Fibroblast of skin of left biceps (primary cell): ENCODE data around the gene CALM3.
"Not testable (repeated sequence)": the region's sequence is repeated elsewhere in the genome, so short reads cannot be mapped to it uniquely, and the experiment has no call there.

Experiments
- DNase-seq, 2 experiments: peaks; one replicate each; pipeline ENCODE4 v3.0.0-alpha.2; 2013; ENCODE audit warnings: low read depth in 2 of 2

Gene CALM3

GRCh38 chr19:46615966-46616365 lies 14.8 kb downstream of the CALM3 start:
- no peak for DNase-seq

- DNase-seq, result no peak
These were observed 15.6 kb downstream of the CALM3 start for GRCh38 chr19:46616631-46617322.

- no peak for DNase-seq
These were observed 16.5 kb downstream of the CALM3 start for GRCh38 chr19:46617601-46618000.

DNA sequence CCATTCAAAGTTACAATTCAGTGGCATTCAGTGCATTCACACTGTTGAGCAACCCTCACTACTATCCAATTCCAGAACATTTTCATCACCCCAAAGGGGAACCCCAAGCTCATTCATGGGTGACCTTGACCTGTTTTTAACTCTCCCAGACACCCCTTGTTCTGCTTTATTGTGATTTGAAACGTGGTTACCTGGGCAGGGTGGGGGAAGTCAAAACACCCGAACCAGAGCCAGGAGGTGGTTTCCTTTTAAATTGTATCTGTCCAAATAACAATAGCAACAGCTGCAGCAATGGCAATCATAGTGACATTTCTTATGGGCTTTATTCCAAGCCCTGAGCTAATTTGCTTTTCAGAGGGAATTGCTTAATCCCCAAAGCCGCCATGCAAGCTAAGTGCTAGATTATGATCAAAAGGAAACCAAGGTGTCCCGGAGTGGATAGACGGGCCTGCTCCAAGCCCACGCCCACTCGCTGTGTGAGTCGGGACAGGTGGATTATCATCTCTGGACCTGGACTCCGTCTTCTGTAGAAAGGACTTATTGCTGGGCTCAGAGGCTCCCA lies 17.6 kb downstream of the CALM3 start:
- DNase-seq, result no peak

GRCh38 chr19:46620267-46620666 lies 19.1 kb downstream of the CALM3 start:
- DNase-seq, result no peak

GRCh38 chr19:46620716-46621115 lies 19.6 kb downstream of the CALM3 start:
- no peak for DNase-seq

GRCh38 chr19:46621191-46622117 lies 20.3 kb downstream of the CALM3 start:
- no peak for DNase-seq

DNA sequence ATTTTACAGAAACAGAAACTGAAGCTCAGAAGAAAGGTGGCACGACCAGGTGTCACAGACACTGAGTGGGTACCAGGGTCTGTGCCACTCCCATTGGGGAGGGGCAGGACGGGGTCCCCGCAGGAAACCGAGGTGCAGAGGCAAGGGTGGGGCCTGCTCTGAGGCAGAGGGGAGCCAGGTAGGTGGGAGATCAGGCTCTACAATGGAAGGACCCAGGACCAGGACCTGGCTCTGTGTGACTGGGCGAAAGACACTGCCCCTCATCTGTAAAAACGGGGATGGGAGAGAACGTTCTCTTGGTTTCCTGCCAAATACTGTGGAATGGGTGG lies 21.0 kb downstream of the CALM3 start:
- no peak for DNase-seq

DNA sequence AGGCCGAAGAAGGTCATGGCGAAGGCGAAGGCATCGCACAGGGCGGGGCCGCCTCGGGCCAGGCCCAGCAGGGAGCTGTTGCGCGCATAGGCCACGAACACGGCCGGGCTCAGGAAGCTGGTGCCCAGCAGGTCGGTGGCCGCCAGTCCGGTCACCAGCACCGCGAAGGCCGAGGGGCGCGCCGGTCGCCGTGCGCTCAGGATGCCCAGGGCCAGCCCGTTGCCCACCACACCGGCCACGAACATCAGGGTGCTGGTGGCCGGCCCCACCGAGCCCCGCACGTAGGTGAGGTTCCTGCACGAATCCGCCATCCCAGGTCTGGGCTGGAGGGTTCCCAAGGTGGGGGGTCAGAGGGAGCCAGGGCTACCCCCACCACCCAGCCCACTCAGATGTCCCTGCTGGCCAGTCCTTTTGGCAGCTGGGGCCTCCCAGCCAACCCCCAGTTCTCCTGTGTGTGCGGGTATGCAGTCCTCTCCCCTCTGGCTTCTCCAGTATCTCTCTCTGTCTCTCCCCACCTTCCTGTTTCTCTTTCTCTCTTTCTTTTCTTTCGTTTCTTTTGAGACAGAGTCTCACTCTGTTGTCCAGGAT lies 22.9 kb downstream of the CALM3 start:
- no peak for DNase-seq

- peak in 1 of 2 experiments; percentile 50 for DNase-seq
These were observed 24.0 kb downstream of the CALM3 start, which contains the start of gene PTGIR for GRCh38 chr19:46624958-46625661. Gene PTGIR, minus strand, starts transcription at chr19:46625089. Its CDS starts 864 bp downstream, at chr19:46624225.

- DNase-seq, result no peak
These were observed 24.6 kb downstream of the CALM3 start for GRCh38 chr19:46625731-46626130.

DNA sequence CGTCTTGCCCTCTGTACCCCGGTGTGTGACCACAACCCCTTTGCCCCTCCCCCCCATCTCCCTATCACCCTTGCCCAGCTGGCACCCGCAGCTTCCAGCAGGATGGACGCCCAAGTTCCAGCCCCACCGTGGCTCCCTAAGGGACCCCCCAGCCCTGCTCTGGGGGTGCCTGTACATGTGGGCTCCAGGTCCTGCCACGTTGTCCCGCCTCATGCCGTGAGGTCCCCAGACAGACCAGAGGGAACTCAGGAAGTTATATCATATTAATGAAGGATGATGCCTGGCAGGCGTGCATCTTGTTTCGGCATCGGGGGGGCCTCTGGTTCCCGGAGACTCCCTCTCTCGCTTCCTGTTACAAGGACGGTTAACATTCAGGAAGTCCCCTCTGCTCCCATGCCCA lies 25.3 kb downstream of the CALM3 start:
- no peak for DNase-seq

DNA sequence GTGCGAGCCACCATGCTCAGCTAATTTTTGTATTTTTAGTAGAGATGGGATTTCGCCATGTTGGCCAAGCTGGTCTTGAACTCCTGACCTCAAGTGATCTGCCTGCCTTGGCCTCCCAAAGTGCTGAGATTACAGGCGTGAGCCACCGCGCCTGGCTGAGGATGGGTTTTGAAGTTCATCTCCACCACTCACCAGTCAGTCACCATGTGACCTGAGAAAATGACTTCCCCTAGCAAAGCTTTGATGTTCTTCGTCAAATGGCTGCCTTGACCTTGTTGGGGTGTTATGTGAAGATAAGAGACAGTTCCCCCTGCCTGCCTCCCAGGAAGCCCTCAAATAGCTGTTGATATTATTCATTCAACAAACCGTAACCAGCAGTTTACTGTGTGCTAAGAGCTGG lies 27.8 kb downstream of the CALM3 start:
- not testable (repeated sequence) for DNase-seq

DNA sequence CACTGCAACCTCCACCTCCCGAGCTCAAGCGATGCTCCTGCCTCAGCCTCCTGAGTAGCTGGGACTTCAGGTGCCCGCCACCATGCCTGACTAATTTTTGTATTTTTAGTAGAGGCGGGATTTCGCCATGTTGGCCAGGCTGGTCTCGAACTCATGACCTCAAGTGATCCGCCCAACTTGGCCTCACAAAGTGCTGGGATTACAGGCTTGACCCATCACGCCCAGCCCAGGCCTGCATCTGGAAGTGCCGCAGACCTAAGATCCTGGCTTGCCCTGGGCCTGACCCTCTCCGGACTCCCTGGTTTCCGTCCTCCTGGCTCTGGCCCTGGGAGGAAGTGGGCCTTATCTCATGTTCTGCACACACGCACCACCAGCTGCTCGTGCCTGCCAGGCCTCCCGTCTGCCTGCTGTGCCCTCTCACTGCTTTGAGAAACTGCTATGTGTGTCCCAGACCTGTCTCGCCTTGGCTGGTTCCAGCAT lies 28.5 kb downstream of the CALM3 start:
- no peak for DNase-seq

GRCh38 chr19:46630586-46631205 lies 29.6 kb downstream of the CALM3 start:
- no peak for DNase-seq

DNA sequence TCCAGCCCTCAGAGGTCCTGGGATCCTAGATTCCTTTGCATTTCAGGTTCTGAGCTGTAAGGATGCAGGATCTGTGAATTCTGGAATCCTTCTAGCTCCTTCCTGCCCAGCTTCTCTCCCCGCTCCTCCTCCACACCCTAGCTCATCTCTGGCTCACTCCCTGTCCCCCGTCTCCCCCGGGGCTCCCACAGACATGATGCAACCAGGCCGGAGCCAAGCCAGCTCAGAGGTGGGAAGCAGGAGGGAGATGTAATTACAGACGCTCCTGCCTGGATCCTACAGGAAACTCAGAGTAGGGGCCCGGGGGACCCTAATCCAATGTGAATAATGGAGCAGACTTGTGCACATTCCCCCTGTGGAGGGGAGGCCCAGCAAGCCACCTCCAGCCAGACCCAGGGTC lies 30.4 kb downstream of the CALM3 start:
- no peak for DNase-seq

DNA sequence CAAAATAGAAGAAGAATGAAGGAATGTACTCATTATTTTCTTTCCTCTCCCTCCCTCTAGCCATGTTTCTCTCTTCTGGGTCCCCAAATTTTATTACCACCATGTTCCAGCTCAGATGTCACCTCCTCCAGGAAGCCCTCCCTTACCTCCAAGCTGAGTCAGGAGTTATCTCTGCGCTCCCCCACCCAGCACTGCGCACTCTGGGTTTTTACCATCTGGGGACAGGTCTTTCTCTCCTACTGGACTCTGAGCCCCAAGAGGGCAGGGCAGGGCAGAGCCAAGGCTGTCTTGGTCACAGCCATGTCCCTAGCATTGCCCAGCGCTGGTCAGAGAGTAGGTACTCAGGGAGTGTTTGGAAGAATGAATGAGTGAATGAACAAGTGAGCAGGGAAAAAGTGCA lies 32.0 kb downstream of the CALM3 start:
- DNase-seq, result no peak

DNA sequence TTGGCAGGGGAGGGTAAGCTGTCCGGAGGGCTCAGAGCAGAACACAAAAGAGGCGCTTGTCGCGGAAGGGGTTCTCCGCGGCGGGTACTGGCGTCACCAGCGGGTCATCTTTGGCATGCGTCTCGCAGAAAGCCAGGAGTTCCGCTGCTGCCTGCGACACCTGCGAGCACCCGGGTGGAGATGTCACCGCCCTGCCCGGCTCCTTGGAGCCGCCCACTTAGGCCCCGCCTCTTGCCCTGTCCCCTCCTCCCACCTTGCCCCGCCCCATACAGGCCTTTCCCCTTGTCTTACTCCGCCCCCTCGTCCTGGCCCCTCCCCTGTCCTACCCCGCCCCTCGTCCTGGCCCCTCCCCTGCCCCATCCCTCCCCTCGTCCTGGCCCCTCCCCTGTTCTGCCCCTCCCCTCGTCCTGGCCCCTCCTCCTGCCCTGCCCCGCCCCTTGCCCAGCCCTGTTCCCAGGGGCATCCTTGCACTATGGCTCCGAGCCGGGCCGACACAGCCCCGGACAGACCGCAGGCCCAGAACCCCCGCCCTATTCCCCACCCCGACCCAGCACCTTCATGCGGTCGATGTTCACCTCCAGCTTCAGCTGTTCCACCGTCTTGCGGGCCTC lies 33.0 kb downstream of the CALM3 start:
- DNase-seq, result peak; percentile 59 to 61

DNA sequence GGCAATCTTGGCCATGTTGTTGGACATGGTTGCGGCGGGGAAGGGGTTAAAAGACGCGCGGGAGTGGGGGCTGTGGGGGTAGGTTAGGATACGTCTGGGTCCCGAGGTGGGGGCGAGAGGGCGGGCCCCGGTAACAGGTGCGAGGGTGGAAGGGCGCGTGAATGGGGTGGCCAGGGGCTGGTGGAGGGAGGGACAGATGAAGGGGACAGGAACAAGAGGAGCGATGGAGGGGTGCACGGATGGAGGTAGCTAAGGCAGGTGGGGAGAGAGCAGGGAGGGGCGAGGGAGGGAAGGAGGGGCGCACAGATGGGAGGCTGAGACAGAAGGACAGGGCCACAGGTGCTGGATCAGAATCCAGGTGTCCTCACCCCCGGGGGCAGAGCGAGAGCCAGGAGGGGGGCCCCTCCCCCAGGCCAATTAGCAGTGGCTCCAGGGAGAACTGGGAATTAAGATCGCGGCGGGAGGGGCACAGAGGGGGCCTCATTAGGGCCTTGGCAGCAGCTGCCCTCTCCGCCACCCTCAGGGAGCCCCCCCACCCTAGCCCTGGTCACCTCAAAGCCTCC lies 33.6 kb downstream of the CALM3 start:
- no peak for DNase-seq
